K562 (cell line): ENCODE data around the gene FN1. TPM values are rescaled to one million over a fixed set of nuclear protein-coding genes. Genes with fewer than 3 reads are reported as not detected.

Experiments used
- ATAC-seq: fragments of 200-7000 bp; cut with Tn5 transposase; 3 replicates; pipeline ENCODE4 v1.9.1; 2020; ENCODE audit warnings: moderate library complexity
- BruUV-seq: library from RNA; stranded (reverse); fragments of 400-500 nt; replicated peaks from 2 replicates; lab custom pipeline; 2021; lab: Mats Ljungman, UMichigan
- CTCF ChIA-PET: fragments of 300-600 bp; formaldehyde crosslinking; extraction: SDS; loops from one replicate; lab custom pipeline; 2021; ENCODE audit warnings: low intra/inter-chr PET ratio; lab: Yijun Ruan, JAX
- POLR2A ChIA-PET: fragments of 300-600, 350-650 bp; sonication (Branson Sonifier 250); formaldehyde crosslinking; extraction: SDS; loops from one replicate; lab custom pipeline; 2021; ENCODE audit warnings: antibody characterized with exemption, inconsistent platforms; lab: Yijun Ruan, JAX
- DNase-seq, 4 experiments: peaks; one replicate each; pipeline versions ENCODE4 v3.0.0 to v3.0.0-alpha.2; 2011 to 2018; ENCODE audit warnings: low spot score in 3 of 4, mixed read lengths in 3 of 4; ENCODE audit errors: extremely low read depth in 1 of 4
- FAIRE-seq: peaks from 2 replicates; lab custom pipeline; 2011; peaks lifted over from hg19 to GRCh38; lab: Jason Lieb, UNC
- H2AFZ ChIP-seq: 2 replicates; pipeline ENCODE4 v1.6.0; 2011; ENCODE audit warnings: low read depth, low read length, control low read depth, inconsistent platforms
- H3K27ac ChIP-seq: fragments of 200-600 bp; 3 replicates; pipeline ENCODE4 v1.8.0; 2011; ENCODE audit warnings: low read depth, mild to moderate bottlenecking, control low read depth, inconsistent platforms, low read length, moderate library complexity, mixed read lengths; ENCODE audit errors: extremely low read depth
- H3K27me3 ChIP-seq, 2 experiments: fragments of 300-600 bp in 1 of 2; 2 replicates in 1 of 2; 3 replicates in 1 of 2; pipeline versions ENCODE4 v1.6.0 to v1.8.0; 2011; ENCODE audit warnings: inconsistent platforms in 2 of 2, low read length in 2 of 2, mild to moderate bottlenecking in 1 of 2, mixed read lengths in 1 of 2, moderate library complexity in 1 of 2; ENCODE audit not compliant: control insufficient read depth in 2 of 2, insufficient read depth in 2 of 2
- H3K36me3 ChIP-seq: fragments of 300-600 bp; 3 replicates; pipeline ENCODE4 v1.8.0; 2011; ENCODE audit warnings: mild to moderate bottlenecking, low read length, inconsistent platforms; ENCODE audit not compliant: control insufficient read depth, insufficient read depth
- H3K4me1 ChIP-seq, 2 experiments: fragments of 200-600 bp in 1 of 2; replicated peaks in 1 of 2; 2 replicates in 1 of 2; 3 replicates in 1 of 2; pipeline versions ENCODE4 v1.5.1 to v1.8.0; 2011; ENCODE audit warnings: inconsistent platforms in 2 of 2, low read length in 2 of 2, mild to moderate bottlenecking in 1 of 2, mixed read lengths in 1 of 2, moderate library complexity in 1 of 2; ENCODE audit not compliant: control insufficient read depth in 2 of 2, insufficient read depth in 2 of 2
- H3K4me2 ChIP-seq: 2 replicates; pipeline ENCODE4 v1.6.1; 2011; ENCODE audit warnings: low read length, control low read depth, inconsistent platforms, mixed read lengths; ENCODE audit not compliant: insufficient read depth
- H3K4me3 ChIP-seq: fragments of 200-600 bp; sonication (generic), shearing (Covaris generic); 2 replicates; pipeline ENCODE4 v1.5.1; 2016; ENCODE audit warnings: control low read depth, inconsistent platforms
- H3K79me2 ChIP-seq: fragments of 200-600 bp; 3 replicates; pipeline ENCODE4 v1.8.0; 2011; ENCODE audit warnings: low read length, inconsistent platforms; ENCODE audit not compliant: control insufficient read depth, insufficient read depth
- H3K9ac ChIP-seq, 2 experiments: 2 replicates each; pipeline versions ENCODE4 v1.6.0 to v1.6.1; 2011; ENCODE audit warnings: low read depth in 2 of 2, low read length in 2 of 2, control low read depth in 1 of 2, inconsistent platforms in 1 of 2, mild to moderate bottlenecking in 1 of 2, mixed read lengths in 1 of 2; ENCODE audit not compliant: insufficient read depth in 1 of 2
- H3K9me1 ChIP-seq: one replicate; pipeline ENCODE4 v1.6.0; 2011; ENCODE audit warnings: inconsistent platforms, mild to moderate bottlenecking, low read length, moderate library complexity; ENCODE audit not compliant: control insufficient read depth, insufficient read depth
- H3K9me3 ChIP-seq: replicated peaks from 2 replicates; pipeline ENCODE4 v1.5.1; 2011; ENCODE audit warnings: low read depth, low read length, inconsistent platforms; ENCODE audit not compliant: control insufficient read depth, insufficient read depth
- H4K20me1 ChIP-seq: replicated peaks from 2 replicates; pipeline ENCODE4 v1.6.1; 2011; ENCODE audit warnings: low read length, inconsistent platforms, mixed read lengths; ENCODE audit not compliant: control insufficient read depth, insufficient read depth
- CHD4 ChIP-seq: fragments of 200-600 bp; sonication (generic); IDR thresholded peaks from 3 replicates; pipeline ENCODE4 v1.6.1; 2012; ENCODE audit warnings: low read depth, mild to moderate bottlenecking, mixed read lengths, low read length, inconsistent platforms; ENCODE audit not compliant: insufficient read depth, insufficient replicate concordance, poor library complexity, severe bottlenecking
- CREB3L1 ChIP-seq: fragments of 450-650 bp; IDR thresholded peaks from 2 replicates; pipeline ENCODE4 v1.6.1; 2014; ENCODE audit warnings: low read depth, mild to moderate bottlenecking, moderate library complexity, borderline replicate concordance
- DDX20 ChIP-seq: fragments of 450-650 bp; IDR thresholded peaks from 2 replicates; pipeline ENCODE4 v1.6.1; 2016; ENCODE audit warnings: missing genetic modification characterization, low read depth, mild to moderate bottlenecking, missing compliant biosample characterization, moderate library complexity
- MYC ChIP-seq, 2 experiments: fragments of 250-450 bp in 1 of 2; sonication (Bioruptor Pico) in 1 of 2; IDR thresholded peaks; 2 replicates each; pipeline versions ENCODE4 v1.5.1 to v1.6.1; 2012 to 2021; ENCODE audit warnings: low read depth in 2 of 2, borderline replicate concordance in 1 of 2, improper control_type of control experiment in 1 of 2, low read length in 1 of 2, mild to moderate bottlenecking in 1 of 2, moderate library complexity in 1 of 2
- NCOA2 ChIP-seq, 2 experiments: fragments of 450-650 bp; IDR thresholded peaks; 2 replicates each; pipeline ENCODE4 v1.6.1; 2018; ENCODE audit warnings: mild to moderate bottlenecking in 2 of 2, moderate library complexity in 1 of 2; ENCODE audit not compliant: partially characterized antibody in 2 of 2
- NFRKB ChIP-seq: fragments of 450-650 bp; IDR thresholded peaks from 2 replicates; pipeline ENCODE4 v1.6.1; 2016; ENCODE audit warnings: low read depth
- NONO ChIP-seq, 2 experiments: fragments of 200-400 bp in 1 of 2; fragments of 450-650 bp in 1 of 2; formaldehyde crosslinking in 1 of 2; IDR thresholded peaks; 2 replicates each; pipeline ENCODE4 v1.6.1; 2017; ENCODE audit warnings: low read depth in 2 of 2, mild to moderate bottlenecking in 2 of 2, moderate library complexity in 2 of 2, low read length in 1 of 2
- PCBP1 ChIP-seq: fragments of 200-400 bp; formaldehyde crosslinking; IDR thresholded peaks from 2 replicates; pipeline ENCODE4 v1.6.1; 2018; ENCODE audit warnings: mild to moderate bottlenecking, low read depth, low read length; ENCODE audit not compliant: poor library complexity, severe bottlenecking
- RFX5 ChIP-seq: IDR thresholded peaks from 2 replicates; pipeline ENCODE4 v1.6.1; 2011; ENCODE audit warnings: low read depth, mild to moderate bottlenecking, improper control_type of control experiment, low read length
- SP1 ChIP-seq: sonication (generic); formaldehyde crosslinking; IDR thresholded peaks from 2 replicates; pipeline ENCODE4 v1.8.1; 2022; ENCODE audit warnings: mild to moderate bottlenecking, missing genetic modification reagents
- WGBS: fragments of 100-300 bp; shearing (Covaris generic); methylation state at CpG from one replicate; pipeline ENCODE4 v1.1.6; 2016; ENCODE audit warnings: low coverage, mixed read lengths; ENCODE audit not compliant: insufficient coverage; ENCODE audit errors: missing lambda C conversion rate; 5-methylcytosine and 5-hydroxymethylcytosine counted together
- in situ Hi-C: fragments of 300-500 bp; cut with MboI; formaldehyde crosslinking; loops from 4 replicates; pipeline ENCODE4 v1.15.0; 2018; ENCODE audit warnings: inconsistent platforms, mixed read lengths
- intact Hi-C: fragments of 100-400 bp; cut with micrococcal nuclease; formaldehyde crosslinking; loops from 2 replicates; pipeline ENCODE4 v1.14.2; 2022
- polyA plus RNA-seq, 8 experiments: library from polyadenylated mRNA; depleted of rRNA in 4 of 8; stranded (reverse) in 5 of 8; unstranded in 3 of 8; fragments of >200 nt; fragmentation: Nextera tagmentation in 2 of 8; fragmentation: Illumina TruSeq in 1 of 8; extraction: Ambion mirVana in 2 of 8; extraction: Trizol in 1 of 8; gene quantifications; 2 replicates each; pipeline versions ENCODE4 v1.2.1 to v1.2.3, GENCODE V29; 2011 to 2014; ENCODE audit warnings: inconsistent platforms in 1 of 8, missing spikeins in 1 of 8
- total RNA-seq, 7 experiments: library from RNA; depleted of rRNA in 6 of 7; stranded (reverse); fragments of >200 nt in 6 of 7; fragmentation: Illumina TruSeq in 2 of 7; extraction: Trizol in 2 of 7; gene quantifications; 2 replicates each; pipeline versions ENCODE4 v1.2.1 to v1.2.3, GENCODE V29; 2011 to 2021; ENCODE audit warnings: low replicate concordance in 1 of 7
- TF ChIP-seq, protein P1 (sequence below): fragments of 250-450 bp; sonication (Bioruptor Pico); IDR thresholded peaks from 2 replicates; pipeline ENCODE4 v1.4.0; 2020
- TF ChIP-seq, protein P2 (sequence below): sonication (generic); formaldehyde crosslinking; IDR thresholded peaks from 2 replicates; pipeline ENCODE4 v1.8.0; 2022; ENCODE audit warnings: missing genetic modification reagents, mild to moderate bottlenecking, borderline replicate concordance
- TF ChIP-seq, protein P3 (sequence below): sonication (generic); formaldehyde crosslinking; IDR thresholded peaks from 2 replicates; pipeline ENCODE4 v1.8.0; 2023; ENCODE audit warnings: mild to moderate bottlenecking, missing genetic modification reagents

FN1 gene
- total and polyA plus RNA-seq, 9 of the 15 experiments (the other 6 are each of a cell fraction or from before 2014, with no cell fraction given), result 7.4 to 19.1 (median 11.2) TPM

- peaks cover 3% of the 10 kb centered on the region; the same call in 1 of the 3 replicates for H3K36me3 ChIP-seq
- DNase-seq (no peak), FAIRE-seq (no peak), ATAC-seq (no peak)
- no peak overlapping the region for H3K4me2 ChIP-seq
- BruUV-seq, result no TSS peak
- H3K4me3 ChIP-seq, result no peak overlapping the region
- ChIA-PET POLR2A (no interaction called here), CTCF (no interaction called here)
- no peaks in the 10 kb centered on the region for H4K20me1 ChIP-seq
- no peak overlapping the region for H3K27ac ChIP-seq
- H3K4me1 ChIP-seq, result no peaks in the 10 kb centered on the region
- no peak overlapping the region for H3K9ac ChIP-seq
- intact Hi-C loops, result no loop called here
- 44% methylated on average over 5 of the region's 5 CpGs for WGBS
- H3K79me2 ChIP-seq, result no peaks in the 10 kb centered on the region
- H3K9me3 ChIP-seq, result no peaks in the 10 kb centered on the region
- in situ Hi-C loops, result no loop called here
- no peaks in the 10 kb centered on the region for H3K27me3 ChIP-seq
- no peaks in the 10 kb centered on the region for H3K9me1 ChIP-seq
- H2AFZ ChIP-seq, result no peak overlapping the region
- TF ChIP-seq SP1 (CRISPR knock-in tag), result no peak
- TF ChIP-seq, protein P1, sequence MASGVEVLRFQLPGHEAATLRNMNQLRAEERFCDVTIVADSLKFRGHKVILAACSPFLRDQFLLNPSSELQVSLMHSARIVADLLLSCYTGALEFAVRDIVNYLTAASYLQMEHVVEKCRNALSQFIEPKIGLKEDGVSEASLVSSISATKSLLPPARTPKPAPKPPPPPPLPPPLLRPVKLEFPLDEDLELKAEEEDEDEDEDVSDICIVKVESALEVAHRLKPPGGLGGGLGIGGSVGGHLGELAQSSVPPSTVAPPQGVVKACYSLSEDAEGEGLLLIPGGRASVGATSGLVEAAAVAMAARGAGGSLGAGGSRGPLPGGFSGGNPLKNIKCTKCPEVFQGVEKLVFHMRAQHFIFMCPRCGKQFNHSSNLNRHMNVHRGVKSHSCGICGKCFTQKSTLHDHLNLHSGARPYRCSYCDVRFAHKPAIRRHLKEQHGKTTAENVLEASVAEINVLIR, result no peak
- TF ChIP-seq, protein P2, sequence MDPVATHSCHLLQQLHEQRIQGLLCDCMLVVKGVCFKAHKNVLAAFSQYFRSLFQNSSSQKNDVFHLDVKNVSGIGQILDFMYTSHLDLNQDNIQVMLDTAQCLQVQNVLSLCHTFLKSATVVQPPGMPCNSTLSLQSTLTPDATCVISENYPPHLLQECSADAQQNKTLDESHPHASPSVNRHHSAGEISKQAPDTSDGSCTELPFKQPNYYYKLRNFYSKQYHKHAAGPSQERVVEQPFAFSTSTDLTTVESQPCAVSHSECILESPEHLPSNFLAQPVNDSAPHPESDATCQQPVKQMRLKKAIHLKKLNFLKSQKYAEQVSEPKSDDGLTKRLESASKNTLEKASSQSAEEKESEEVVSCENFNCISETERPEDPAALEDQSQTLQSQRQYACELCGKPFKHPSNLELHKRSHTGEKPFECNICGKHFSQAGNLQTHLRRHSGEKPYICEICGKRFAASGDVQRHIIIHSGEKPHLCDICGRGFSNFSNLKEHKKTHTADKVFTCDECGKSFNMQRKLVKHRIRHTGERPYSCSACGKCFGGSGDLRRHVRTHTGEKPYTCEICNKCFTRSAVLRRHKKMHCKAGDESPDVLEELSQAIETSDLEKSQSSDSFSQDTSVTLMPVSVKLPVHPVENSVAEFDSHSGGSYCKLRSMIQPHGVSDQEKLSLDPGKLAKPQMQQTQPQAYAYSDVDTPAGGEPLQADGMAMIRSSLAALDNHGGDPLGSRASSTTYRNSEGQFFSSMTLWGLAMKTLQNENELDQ (CRISPR knock-in tag), result no peak
- TF ChIP-seq PCBP1, result no peak
- TF ChIP-seq DDX20 (tag), result no peak
- TF ChIP-seq NFRKB, result no peak
- TF ChIP-seq NONO (IDR thresholded peaks at IDR 0.05; ENCODE audit: low read depth in 2 of 2, low read length in 1 of 2), result no peak
- no peak for TF ChIP-seq MYC (IDR thresholded peaks at IDR 0.05; ENCODE audit: low read depth, low read length)
- no peak for TF ChIP-seq MYC (CRISPR knock-in tag; IDR thresholded peaks at IDR 0.05; ENCODE audit: borderline replicate concordance, low read depth)
- TF ChIP-seq, protein P3, sequence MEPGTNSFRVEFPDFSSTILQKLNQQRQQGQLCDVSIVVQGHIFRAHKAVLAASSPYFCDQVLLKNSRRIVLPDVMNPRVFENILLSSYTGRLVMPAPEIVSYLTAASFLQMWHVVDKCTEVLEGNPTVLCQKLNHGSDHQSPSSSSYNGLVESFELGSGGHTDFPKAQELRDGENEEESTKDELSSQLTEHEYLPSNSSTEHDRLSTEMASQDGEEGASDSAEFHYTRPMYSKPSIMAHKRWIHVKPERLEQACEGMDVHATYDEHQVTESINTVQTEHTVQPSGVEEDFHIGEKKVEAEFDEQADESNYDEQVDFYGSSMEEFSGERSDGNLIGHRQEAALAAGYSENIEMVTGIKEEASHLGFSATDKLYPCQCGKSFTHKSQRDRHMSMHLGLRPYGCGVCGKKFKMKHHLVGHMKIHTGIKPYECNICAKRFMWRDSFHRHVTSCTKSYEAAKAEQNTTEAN (CRISPR knock-in tag), result no peak
- no peak for TF ChIP-seq RFX5
- TF ChIP-seq NCOA2 (IDR thresholded peaks at IDR 0.05; ENCODE audit: partially characterized antibody in 2 of 2), result no peak
- no peak for TF ChIP-seq CHD4
- no peak for TF ChIP-seq CREB3L1
Observed at GRCh38 chr2:215395687-215396460, 40.0 kb downstream of the FN1 start.
